HepG2 (cell line): ENCODE data around the gene LMAN1L. TPM values are rescaled to one million over a fixed set of nuclear protein-coding genes. Genes with fewer than 3 reads are reported as not detected.

Experiments used
- ATF7-NPFF ChIP-seq: sonication (generic); formaldehyde crosslinking; IDR thresholded peaks from 2 replicates; pipeline ENCODE4 v1.8.1; 2023; ENCODE audit warnings: mild to moderate bottlenecking, low read depth, missing genetic modification reagents, moderate library complexity
- GABPB1 ChIP-seq: IDR thresholded peaks from 2 replicates; pipeline ENCODE4 v1.6.1; 2016; ENCODE audit warnings: mild to moderate bottlenecking, missing genetic modification reagents, moderate library complexity, missing compliant biosample characterization
- JARID2 ChIP-seq: sonication (generic); formaldehyde crosslinking; IDR thresholded peaks from 2 replicates; pipeline ENCODE4 v1.8.1; 2023; ENCODE audit warnings: missing genetic modification reagents, inconsistent platforms; ENCODE audit not compliant: insufficient replicate concordance
- MBD4 ChIP-seq: IDR thresholded peaks from 2 replicates; pipeline ENCODE4 v1.6.1; 2012; ENCODE audit warnings: low read length, inconsistent platforms, borderline replicate concordance
- ZFAT ChIP-seq: sonication (generic); formaldehyde crosslinking; conservative IDR thresholded peaks from 2 replicates; pipeline ENCODE4 v1.8.1; 2023; ENCODE audit warnings: missing genetic modification reagents, inconsistent platforms
- ZNF737 ChIP-seq: sonication (generic); formaldehyde crosslinking; IDR thresholded peaks from 2 replicates; pipeline ENCODE4 v1.5.0; 2020; ENCODE audit warnings: missing genetic modification reagents, mild to moderate bottlenecking, borderline replicate concordance
- polyA plus RNA-seq, 8 experiments: library from polyadenylated mRNA; depleted of rRNA in 3 of 8; stranded (reverse) in 7 of 8; unstranded in 1 of 8; fragments of >200 nt; fragmentation: Illumina TruSeq in 4 of 8; extraction: Trizol in 4 of 8; gene quantifications; 2 replicates each; pipeline versions ENCODE4 v1.2.1 to v1.2.3, GENCODE V29; 2011 to 2016; ENCODE audit warnings: low read depth in 4 of 8, missing spikeins in 1 of 8, mixed read lengths in 1 of 8; ENCODE audit not compliant: insufficient read depth in 1 of 8
- total RNA-seq, 5 experiments: library from RNA; depleted of rRNA; stranded (reverse); fragments of >200 nt; fragmentation: Illumina TruSeq; extraction: Trizol; gene quantifications; 2 replicates each; pipeline ENCODE4 v1.2.3, GENCODE V29; 2016; ENCODE audit warnings: low read depth in 1 of 5
- TF ChIP-seq, protein P1 (sequence below): sonication (generic); formaldehyde crosslinking; IDR thresholded peaks from 2 replicates; pipeline ENCODE4 v1.9.0; 2021; ENCODE audit warnings: mild to moderate bottlenecking, missing genetic modification reagents
- TF ChIP-seq, protein P2 (sequence below): sonication (generic); formaldehyde crosslinking; IDR thresholded peaks from 2 replicates; pipeline ENCODE4 v1.8.1; 2022; ENCODE audit warnings: low read depth, mild to moderate bottlenecking, missing genetic modification reagents
- TF ChIP-seq, protein P3 (sequence below): sonication (generic); formaldehyde crosslinking; IDR thresholded peaks from 2 replicates; pipeline ENCODE4 v1.5.1; 2020; ENCODE audit warnings: missing genetic modification reagents, mild to moderate bottlenecking, borderline replicate concordance

Gene LMAN1L
- total and polyA plus RNA-seq, 2 of the 13 experiments (the other 11 are each of a cell fraction or from before 2014, with no cell fraction given) = not detected

DNA sequence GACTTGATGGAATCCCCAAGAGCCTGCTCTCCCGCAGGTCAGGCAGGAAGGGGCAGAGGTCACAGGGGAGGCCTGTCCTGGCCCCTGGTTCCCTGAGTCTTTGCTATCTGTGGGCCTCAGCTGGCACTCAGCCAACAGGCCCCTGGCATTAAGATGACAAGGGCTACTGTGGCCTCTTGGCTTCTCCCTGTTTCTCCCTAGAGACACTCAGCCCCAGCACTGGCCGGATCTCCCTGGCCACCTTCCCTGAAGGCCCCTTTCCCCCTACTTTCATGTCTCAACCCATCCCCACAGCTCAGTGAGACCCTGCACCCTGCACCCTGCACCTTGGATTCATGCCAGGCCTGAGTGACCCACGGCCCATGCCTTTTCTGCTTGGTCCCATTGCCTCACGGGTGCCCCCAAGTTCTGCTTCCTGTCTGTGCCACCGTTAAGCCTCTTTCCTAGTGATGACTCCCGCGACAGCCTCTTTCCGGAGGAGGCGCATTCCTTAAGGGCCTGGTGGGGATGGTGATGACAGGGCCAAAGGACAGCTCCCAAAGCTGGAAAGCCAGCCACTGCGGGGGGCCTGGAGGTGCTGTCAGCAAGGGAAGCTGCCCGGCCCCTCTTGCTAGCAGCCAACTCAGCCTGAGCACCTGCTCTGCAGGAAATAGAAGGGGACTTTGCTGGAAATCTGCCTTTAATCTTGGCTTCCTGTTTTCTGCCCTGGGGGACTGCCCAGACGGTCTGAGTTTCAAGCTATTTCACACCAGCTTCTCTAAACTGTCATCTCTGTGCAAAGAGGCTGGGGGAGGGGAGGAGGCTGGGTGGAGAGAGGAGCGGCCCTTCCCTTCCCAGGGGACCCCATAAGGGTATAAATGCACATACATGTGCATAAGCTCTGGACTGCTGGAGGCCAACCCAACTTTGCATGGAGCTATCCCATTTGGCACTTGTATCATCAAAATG is 35.5 kb upstream of the LMAN1L start (continued):
- TF ChIP-seq ZFAT (no peak), MBD4 (no peak), ATF7-NPFF (CRISPR knock-in tag) (no peak), GABPB1 (CRISPR knock-in tag) (peak; percentile 37), ZNF737 (no peak), JARID2 (no peak)
- TF ChIP-seq, protein P1, sequence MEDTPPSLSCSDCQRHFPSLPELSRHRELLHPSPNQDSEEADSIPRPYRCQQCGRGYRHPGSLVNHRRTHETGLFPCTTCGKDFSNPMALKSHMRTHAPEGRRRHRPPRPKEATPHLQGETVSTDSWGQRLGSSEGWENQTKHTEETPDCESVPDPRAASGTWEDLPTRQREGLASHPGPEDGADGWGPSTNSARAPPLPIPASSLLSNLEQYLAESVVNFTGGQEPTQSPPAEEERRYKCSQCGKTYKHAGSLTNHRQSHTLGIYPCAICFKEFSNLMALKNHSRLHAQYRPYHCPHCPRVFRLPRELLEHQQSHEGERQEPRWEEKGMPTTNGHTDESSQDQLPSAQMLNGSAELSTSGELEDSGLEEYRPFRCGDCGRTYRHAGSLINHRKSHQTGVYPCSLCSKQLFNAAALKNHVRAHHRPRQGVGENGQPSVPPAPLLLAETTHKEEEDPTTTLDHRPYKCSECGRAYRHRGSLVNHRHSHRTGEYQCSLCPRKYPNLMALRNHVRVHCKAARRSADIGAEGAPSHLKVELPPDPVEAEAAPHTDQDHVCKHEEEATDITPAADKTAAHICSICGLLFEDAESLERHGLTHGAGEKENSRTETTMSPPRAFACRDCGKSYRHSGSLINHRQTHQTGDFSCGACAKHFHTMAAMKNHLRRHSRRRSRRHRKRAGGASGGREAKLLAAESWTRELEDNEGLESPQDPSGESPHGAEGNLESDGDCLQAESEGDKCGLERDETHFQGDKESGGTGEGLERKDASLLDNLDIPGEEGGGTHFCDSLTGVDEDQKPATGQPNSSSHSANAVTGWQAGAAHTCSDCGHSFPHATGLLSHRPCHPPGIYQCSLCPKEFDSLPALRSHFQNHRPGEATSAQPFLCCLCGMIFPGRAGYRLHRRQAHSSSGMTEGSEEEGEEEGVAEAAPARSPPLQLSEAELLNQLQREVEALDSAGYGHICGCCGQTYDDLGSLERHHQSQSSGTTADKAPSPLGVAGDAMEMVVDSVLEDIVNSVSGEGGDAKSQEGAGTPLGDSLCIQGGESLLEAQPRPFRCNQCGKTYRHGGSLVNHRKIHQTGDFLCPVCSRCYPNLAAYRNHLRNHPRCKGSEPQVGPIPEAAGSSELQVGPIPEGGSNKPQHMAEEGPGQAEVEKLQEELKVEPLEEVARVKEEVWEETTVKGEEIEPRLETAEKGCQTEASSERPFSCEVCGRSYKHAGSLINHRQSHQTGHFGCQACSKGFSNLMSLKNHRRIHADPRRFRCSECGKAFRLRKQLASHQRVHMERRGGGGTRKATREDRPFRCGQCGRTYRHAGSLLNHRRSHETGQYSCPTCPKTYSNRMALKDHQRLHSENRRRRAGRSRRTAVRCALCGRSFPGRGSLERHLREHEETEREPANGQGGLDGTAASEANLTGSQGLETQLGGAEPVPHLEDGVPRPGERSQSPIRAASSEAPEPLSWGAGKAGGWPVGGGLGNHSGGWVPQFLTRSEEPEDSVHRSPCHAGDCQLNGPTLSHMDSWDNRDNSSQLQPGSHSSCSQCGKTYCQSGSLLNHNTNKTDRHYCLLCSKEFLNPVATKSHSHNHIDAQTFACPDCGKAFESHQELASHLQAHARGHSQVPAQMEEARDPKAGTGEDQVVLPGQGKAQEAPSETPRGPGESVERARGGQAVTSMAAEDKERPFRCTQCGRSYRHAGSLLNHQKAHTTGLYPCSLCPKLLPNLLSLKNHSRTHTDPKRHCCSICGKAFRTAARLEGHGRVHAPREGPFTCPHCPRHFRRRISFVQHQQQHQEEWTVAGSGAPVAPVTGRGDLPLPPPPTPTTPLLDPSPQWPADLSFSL = no peak
- TF ChIP-seq, protein P2, sequence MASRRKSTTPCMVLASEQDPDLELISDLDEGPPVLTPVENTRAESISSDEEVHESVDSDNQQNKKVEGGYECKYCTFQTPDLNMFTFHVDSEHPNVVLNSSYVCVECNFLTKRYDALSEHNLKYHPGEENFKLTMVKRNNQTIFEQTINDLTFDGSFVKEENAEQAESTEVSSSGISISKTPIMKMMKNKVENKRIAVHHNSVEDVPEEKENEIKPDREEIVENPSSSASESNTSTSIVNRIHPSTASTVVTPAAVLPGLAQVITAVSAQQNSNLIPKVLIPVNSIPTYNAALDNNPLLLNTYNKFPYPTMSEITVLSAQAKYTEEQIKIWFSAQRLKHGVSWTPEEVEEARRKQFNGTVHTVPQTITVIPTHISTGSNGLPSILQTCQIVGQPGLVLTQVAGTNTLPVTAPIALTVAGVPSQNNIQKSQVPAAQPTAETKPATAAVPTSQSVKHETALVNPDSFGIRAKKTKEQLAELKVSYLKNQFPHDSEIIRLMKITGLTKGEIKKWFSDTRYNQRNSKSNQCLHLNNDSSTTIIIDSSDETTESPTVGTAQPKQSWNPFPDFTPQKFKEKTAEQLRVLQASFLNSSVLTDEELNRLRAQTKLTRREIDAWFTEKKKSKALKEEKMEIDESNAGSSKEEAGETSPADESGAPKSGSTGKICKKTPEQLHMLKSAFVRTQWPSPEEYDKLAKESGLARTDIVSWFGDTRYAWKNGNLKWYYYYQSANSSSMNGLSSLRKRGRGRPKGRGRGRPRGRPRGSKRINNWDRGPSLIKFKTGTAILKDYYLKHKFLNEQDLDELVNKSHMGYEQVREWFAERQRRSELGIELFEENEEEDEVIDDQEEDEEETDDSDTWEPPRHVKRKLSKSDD = no peak
- TF ChIP-seq, protein P3, sequence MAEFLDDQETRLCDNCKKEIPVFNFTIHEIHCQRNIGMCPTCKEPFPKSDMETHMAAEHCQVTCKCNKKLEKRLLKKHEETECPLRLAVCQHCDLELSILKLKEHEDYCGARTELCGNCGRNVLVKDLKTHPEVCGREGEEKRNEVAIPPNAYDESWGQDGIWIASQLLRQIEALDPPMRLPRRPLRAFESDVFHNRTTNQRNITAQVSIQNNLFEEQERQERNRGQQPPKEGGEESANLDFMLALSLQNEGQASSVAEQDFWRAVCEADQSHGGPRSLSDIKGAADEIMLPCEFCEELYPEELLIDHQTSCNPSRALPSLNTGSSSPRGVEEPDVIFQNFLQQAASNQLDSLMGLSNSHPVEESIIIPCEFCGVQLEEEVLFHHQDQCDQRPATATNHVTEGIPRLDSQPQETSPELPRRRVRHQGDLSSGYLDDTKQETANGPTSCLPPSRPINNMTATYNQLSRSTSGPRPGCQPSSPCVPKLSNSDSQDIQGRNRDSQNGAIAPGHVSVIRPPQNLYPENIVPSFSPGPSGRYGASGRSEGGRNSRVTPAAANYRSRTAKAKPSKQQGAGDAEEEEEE (CRISPR knock-in tag) = no peak
